ENCODE results near the gene NLGN4Y.
"Not testable (repeated sequence)": the region's sequence is repeated elsewhere in the genome, so short reads cannot be mapped to it uniquely, and the experiment has no call there.

NLGN4Y gene

DNA sequence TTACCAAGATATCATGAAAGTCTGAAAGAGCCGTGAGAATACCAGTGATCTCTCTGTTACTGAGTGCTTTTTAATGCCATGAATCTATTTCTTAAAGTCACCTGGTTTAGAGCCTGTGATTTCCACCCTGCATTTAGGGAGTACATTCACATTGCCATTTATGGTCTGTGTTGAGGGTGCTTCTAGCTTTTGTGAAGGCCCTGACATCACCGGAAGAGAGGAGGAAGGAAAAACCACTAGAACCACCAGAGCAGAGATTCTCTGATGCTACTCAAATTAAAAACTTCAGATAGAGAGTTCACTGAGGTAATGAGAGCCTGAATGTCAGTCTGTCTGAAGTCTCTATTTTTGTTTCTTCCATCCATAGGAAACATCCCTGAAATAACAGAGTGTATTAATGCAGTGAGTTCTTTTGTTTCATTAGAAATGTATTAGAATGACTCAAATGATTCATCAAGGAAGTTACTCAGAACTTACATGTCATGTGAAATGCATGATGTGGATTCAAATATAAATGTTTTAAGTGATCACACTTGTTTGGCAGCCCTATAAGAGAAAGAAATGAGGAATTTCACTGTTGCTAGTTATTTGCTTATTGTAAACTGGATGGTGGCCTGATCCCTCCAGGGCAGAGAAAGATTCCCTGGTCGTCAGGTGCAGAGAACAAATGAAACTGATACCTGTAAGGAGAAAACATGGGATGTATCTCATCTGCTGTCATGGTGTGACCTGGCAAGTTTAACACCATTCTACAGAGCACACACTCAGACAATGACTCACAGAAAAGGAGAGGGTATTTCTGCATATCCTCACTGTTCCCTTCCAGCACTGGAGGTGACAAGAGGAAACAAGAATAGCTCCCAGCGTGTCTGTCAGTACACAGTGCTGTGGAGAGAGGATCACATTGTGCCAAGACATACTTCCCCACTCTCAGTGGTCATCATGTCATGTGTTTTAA lies 310.1 kb downstream of the NLGN4Y start:
- in situ Hi-C loops (cut with HindIII; ENCODE audit: low sequenced_read_pairs): no loop called here

DNA sequence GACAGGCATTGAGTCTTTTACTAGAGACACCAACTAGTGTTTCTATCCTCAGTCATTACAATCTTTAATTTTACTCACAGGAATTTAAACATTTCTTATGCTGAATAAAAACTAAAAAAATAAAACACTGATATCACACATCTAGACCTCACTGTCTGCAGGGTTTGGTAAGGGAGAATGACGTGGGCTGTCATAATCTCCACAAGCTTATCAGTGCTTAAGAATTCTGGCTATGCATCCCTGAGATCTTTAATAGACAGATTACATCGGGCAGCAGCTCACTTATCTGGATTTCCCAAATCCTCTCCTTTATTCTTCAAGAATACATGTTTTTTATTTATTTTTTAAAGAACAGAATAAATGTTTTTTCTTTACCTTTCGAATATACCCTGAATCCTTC lies 313.1 kb downstream of the NLGN4Y start:
- in situ Hi-C loops (cut with HindIII; ENCODE audit: low sequenced_read_pairs): no loop called here

DNA sequence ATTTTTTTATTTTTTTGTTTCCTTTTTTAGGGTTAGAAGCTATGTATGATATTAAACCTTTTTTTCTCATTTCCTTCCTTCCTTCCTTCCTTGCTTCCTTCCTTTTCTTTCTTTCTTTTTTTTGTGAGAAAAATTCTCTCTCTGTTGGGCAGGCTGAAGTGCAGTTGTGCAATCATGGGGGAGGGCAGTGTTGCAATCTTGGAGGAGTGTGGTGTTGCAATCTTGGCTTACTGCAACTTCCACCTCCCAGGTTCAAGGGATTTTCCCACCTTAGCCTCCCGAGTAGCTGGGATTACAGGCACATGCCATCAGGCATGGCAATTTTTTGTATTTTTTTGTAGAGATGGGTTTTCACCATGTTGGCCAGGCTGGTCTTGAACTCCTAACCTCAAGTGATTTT lies 326.4 kb downstream of the NLGN4Y start:
- in situ Hi-C loops (cut with HindIII; ENCODE audit: low sequenced_read_pairs): no loop called here

DNA sequence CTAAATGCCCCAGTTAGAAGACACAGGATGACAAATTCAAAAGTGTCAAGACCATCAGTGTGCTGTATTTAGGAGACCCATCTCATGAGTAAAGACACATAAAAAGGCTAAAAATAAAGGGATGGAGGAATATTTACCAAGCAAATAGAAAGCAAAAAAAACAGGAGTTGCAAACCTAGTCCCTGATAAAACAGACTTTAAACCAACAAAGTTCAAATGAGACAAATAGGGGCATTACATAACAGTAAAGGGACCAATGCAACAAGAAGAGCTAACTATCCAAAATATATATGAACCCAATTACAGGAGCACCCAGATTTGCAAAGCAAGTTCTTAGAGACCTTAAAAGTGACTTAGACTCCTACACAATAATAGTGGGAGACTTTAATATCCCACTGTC lies 336.1 kb downstream of the NLGN4Y start:
- in situ Hi-C loops (cut with HindIII; ENCODE audit: low sequenced_read_pairs): no loop called here

DNA sequence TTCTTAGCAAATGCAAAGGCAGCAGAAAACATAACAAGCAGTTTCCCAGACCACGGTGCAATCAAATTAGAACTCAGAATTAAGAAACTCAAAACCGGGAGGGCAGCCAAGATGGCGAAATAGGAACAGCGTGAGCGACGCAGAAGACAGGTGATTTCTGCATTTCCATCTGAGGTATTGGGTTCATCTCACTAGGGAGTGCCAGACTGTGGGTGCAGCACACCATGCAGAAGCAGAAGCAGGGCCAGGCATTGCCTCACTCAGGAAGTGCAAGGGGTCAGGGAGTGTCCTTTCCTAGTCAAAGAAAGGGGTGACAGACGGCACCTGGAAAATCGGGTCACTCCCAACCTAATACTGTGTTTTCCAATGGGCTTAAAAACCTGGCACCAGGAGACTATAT lies 336.7 kb downstream of the NLGN4Y start:
- in situ Hi-C loops (cut with HindIII; ENCODE audit: low sequenced_read_pairs): not testable (repeated sequence)

DNA sequence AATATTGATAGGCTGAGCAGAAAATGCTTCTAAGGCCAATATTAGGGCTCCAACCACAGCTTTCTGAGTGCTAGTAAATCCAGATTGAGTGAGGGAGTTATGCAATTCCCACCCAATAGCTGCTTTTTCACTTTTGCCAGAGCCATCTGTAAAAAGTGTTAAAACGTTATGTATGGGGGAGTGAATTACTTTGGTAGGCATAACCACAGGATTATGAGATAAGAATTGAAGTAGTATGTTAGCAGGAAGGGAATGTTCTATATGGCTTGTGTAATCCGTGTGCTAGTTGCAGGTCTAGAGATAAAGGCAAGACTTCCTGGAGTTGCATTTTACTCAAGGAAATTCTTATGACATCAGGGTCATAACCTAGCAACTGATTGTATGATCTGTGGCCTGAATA lies 347.6 kb downstream of the NLGN4Y start:
- in situ Hi-C loops (cut with HindIII; ENCODE audit: low sequenced_read_pairs): no loop called here
